ENCODE results near the gene CIAO2B.

- TF ChIP-seq, protein P1, sequence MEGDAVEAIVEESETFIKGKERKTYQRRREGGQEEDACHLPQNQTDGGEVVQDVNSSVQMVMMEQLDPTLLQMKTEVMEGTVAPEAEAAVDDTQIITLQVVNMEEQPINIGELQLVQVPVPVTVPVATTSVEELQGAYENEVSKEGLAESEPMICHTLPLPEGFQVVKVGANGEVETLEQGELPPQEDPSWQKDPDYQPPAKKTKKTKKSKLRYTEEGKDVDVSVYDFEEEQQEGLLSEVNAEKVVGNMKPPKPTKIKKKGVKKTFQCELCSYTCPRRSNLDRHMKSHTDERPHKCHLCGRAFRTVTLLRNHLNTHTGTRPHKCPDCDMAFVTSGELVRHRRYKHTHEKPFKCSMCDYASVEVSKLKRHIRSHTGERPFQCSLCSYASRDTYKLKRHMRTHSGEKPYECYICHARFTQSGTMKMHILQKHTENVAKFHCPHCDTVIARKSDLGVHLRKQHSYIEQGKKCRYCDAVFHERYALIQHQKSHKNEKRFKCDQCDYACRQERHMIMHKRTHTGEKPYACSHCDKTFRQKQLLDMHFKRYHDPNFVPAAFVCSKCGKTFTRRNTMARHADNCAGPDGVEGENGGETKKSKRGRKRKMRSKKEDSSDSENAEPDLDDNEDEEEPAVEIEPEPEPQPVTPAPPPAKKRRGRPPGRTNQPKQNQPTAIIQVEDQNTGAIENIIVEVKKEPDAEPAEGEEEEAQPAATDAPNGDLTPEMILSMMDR (IDR thresholded peaks at IDR 0.05; ENCODE audit: low read depth, low read length, missing input control) = no peak
- no peak for TF ChIP-seq GABPA (IDR thresholded peaks at IDR 0.05 in 1 of 2, conservative IDR thresholded peaks at IDR 0.05 in 1 of 2)
- TF ChIP-seq MAX (IDR thresholded peaks at IDR 0.05) = no peak
- no peak for TF ChIP-seq JUND (IDR thresholded peaks at IDR 0.05)
Measured at GRCh38 chr16:66904846-66905632, 29.2 kb downstream of the CIAO2B start.

All from liver (tissue), 3 donors.